ENCODE results near the gene MIEN1.
A peak's percentile ranks its signal among the peaks of the same experiment; 100 is the strongest.
"Not testable (repeated sequence)": the region's sequence is repeated elsewhere in the genome, so short reads cannot be mapped to it uniquely, and the experiment has no call there.

MIEN1 gene

DNA sequence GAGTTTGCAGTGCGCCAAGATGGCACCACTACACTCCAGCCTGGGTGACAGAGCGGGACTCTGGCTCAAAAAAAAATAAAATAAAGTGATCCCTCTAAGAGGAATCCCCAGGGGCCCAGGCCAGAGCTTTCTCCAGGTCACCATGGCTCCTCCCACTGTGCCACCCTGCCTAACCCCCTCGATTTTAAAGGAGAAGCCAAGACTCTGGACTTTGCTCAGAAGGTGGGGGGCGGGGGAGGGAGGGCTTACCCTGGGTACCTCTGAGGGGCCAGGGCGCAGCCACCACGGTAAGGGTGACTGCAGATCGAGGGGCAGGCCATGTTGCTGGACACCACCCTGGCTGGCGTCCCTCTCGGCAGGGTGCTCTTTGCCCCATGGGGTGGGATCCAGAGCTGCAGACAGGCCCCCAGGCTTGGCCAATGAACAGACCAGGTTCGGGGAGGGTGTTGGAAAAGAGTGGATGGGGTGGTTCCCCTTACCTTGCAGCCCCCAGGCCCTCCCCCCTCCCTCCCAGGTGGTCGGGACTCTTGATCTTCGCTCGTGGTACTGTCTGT is 7.0 kb upstream of the MIEN1 start:
- no peak overlapping the region for H3K4me3 ChIP-seq (ENCODE audit: low read depth in 1 of 2, low read length in 2 of 2)
- H3K36me3 ChIP-seq (ENCODE audit: insufficient read depth, low read length) = no peaks in the 10 kb centered on the region
- H3K27me3 ChIP-seq (ENCODE audit: control insufficient read depth in 1 of 2, insufficient read depth in 2 of 2, low read length in 2 of 2) = peaks cover 24 to 65% of the 10 kb centered on the region in 2 donors
- H3K27ac ChIP-seq (ENCODE audit: low read depth, low read length) = no peak overlapping the region
- no peak overlapping the region for H3K9ac ChIP-seq (ENCODE audit: low read length)
- no peaks in the 10 kb centered on the region for H3K9me3 ChIP-seq (ENCODE audit: low read length)
- peaks cover 9% of the 10 kb centered on the region for H3K4me1 ChIP-seq (ENCODE audit: insufficient read depth, low read length)

DNA sequence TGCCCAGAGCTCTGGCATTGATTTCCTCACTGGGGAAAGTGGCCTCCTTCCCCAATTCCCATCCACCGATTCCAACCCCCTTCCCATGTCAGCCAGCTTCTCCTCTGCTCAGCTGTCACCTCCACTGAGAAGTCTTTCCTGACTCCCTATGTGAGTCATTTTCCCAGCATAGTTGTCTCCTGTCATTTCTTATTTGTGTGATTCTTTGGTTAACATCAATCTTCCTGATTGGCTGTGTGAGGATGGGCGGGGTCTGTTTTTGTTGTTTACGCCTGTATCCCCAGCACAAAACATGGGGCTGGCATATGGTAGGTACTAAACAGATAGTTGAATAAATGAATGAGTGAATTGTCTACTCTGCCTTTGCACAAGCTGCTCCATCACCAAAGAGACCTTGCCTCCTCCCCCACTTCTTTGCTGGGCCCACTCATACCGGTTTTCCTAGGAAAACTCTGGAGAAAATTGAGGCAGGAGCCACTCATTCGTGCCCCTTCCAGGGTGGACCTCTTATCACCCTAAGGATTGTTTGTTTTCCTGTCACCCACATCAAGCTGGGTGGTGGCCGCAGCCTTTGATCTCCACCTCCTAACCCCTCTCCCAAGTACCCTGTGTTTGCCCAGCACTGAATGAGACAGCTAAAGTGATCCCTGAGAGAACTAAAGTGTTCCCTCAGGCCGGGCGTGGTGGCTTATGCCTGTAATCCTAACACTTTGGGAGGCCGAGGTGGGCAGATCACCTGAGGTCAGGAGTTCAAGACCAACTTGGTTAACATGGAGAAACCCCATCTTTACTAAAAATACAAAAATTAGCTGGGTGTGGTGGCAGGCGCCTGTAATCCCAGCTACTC is 6.2 kb upstream of the MIEN1 start:
- Histone ChIP-seq H3K36me3 (ENCODE audit: insufficient read depth, low read length) (no peaks in the 10 kb centered on the region), H3K27me3 (ENCODE audit: control insufficient read depth in 1 of 2, insufficient read depth in 2 of 2, low read length in 2 of 2) (peaks cover 24 to 57% of the 10 kb centered on the region in 2 donors), H3K9me3 (ENCODE audit: low read length) (no peaks in the 10 kb centered on the region), H3K4me1 (ENCODE audit: insufficient read depth, low read length) (peaks cover 9% of the 10 kb centered on the region), H3K9ac (ENCODE audit: low read length) (no peak overlapping the region), H3K4me3 (ENCODE audit: low read depth in 1 of 2, low read length in 2 of 2) (no peak overlapping the region), H3K27ac (ENCODE audit: low read depth, low read length) (no peak overlapping the region)

GRCh38 chr17:39735882-39736281 is 5.5 kb upstream of the MIEN1 start:
- no peak overlapping the region for H3K4me3 ChIP-seq (ENCODE audit: low read depth in 1 of 2, low read length in 2 of 2)
- H3K36me3 ChIP-seq (ENCODE audit: insufficient read depth, low read length) = no peaks in the 10 kb centered on the region
- H3K9me3 ChIP-seq (ENCODE audit: low read length) = no peaks in the 10 kb centered on the region
- no peak overlapping the region for H3K9ac ChIP-seq (ENCODE audit: low read length)
- H3K27ac ChIP-seq (ENCODE audit: low read depth, low read length) = no peak overlapping the region
- H3K4me1 ChIP-seq (ENCODE audit: insufficient read depth, low read length) = peaks cover 9% of the 10 kb centered on the region
- peaks cover 18 to 51% of the 10 kb centered on the region in 2 donors for H3K27me3 ChIP-seq (ENCODE audit: control insufficient read depth in 1 of 2, insufficient read depth in 2 of 2, low read length in 2 of 2)

DNA sequence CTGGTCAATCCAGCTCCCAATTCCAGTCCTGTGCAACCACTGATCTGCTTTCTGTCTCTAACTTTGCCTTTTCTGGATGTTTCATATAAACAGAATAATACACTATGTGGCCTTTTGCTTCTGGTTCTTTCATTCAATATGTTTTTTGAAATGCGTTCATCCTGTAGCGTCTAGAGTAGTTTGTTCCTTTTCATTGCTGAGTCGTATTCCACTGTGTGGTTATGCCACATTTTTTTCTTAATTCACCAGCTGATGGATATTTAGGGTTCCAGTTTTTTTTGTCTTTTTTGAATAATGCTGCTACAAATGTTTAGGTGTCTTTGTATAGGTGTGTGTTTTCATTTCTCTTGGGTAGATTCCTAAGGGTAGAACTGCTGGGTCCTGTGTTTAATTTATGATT is 2.3 kb upstream of the MIEN1 start:
- Histone ChIP-seq H3K4me1 (ENCODE audit: insufficient read depth, low read length) (peaks cover 7% of the 10 kb centered on the region), H3K9me3 (ENCODE audit: low read length) (no peaks in the 10 kb centered on the region), H3K27me3 (ENCODE audit: control insufficient read depth in 1 of 2, insufficient read depth in 2 of 2, low read length in 2 of 2) (peaks cover 0 to 19% of the 10 kb centered on the region in 2 donors), H3K27ac (ENCODE audit: low read depth, low read length) (no peak overlapping the region), H3K36me3 (ENCODE audit: insufficient read depth, low read length) (peaks cover 16% of the 10 kb centered on the region), H3K9ac (ENCODE audit: low read length) (no peak overlapping the region), H3K4me3 (ENCODE audit: low read depth in 1 of 2, low read length in 2 of 2) (no peak overlapping the region)

DNA sequence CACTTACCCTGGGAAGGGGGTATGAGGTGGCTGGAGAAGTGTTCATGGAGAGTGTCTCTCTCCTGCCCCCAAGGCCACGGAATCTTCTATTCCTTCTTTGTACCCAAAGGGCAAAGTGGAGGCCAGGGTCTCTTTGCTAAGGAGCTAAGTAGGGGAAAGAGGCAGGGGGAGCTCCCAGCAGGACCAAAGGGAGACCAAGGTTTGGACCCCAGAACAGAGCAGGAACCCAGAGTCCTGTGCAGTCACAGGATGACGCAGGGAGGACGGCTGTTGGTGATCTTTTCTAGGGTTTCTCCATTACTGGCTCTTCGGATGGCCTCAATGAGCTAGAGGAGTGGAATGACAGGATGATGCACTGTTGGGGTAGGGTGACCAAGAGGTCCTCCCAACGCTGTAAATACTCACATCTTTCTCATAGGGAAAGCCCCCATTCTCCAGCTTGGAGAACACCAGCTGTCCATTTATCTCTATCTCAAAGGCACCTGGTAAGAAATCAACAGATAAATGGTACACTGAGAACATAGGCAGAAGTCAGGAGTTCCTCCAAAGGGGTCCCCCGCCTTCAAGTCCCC is 966 bp downstream of the MIEN1 start:
- peak overlapping the region; percentile 57 to 96 for H3K4me3 ChIP-seq (ENCODE audit: low read depth in 1 of 2, low read length in 2 of 2)
- no peaks in the 10 kb centered on the region for H3K27me3 ChIP-seq (ENCODE audit: control insufficient read depth in 1 of 2, insufficient read depth in 2 of 2, low read length in 2 of 2)
- H3K9me3 ChIP-seq (ENCODE audit: low read length) = no peaks in the 10 kb centered on the region
- H3K36me3 ChIP-seq (ENCODE audit: insufficient read depth, low read length) = peaks cover 44% of the 10 kb centered on the region
- peaks cover 7% of the 10 kb centered on the region for H3K4me1 ChIP-seq (ENCODE audit: insufficient read depth, low read length)
- H3K9ac ChIP-seq (ENCODE audit: low read length) = peak overlapping the region; percentile 93
- H3K27ac ChIP-seq (ENCODE audit: low read depth, low read length) = peak overlapping the region; percentile 54

DNA sequence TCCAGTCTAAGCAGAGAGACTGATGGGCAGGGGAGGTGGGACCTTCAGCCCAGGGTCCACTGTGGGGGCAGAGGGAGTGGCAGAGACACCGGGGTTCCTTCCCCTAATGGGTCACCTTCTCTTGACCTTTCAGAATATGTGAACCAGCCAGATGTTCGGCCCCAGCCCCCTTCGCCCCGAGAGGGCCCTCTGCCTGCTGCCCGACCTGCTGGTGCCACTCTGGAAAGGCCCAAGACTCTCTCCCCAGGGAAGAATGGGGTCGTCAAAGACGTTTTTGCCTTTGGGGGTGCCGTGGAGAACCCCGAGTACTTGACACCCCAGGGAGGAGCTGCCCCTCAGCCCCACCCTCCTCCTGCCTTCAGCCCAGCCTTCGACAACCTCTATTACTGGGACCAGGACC is 2.8 kb downstream of the MIEN1 start:
- peaks cover 48% of the 10 kb centered on the region for H3K36me3 ChIP-seq (ENCODE audit: insufficient read depth, low read length)
- H3K27me3 ChIP-seq (ENCODE audit: control insufficient read depth in 1 of 2, insufficient read depth in 2 of 2, low read length in 2 of 2) = no peaks in the 10 kb centered on the region
- no peak overlapping the region for H3K27ac ChIP-seq (ENCODE audit: low read depth, low read length)
- no peaks in the 10 kb centered on the region for H3K9me3 ChIP-seq (ENCODE audit: low read length)
- no peak overlapping the region for H3K9ac ChIP-seq (ENCODE audit: low read length)
- H3K4me3 ChIP-seq (ENCODE audit: low read depth in 1 of 2, low read length in 2 of 2) = no peak overlapping the region
- H3K4me1 ChIP-seq (ENCODE audit: insufficient read depth, low read length) = peaks cover 7% of the 10 kb centered on the region

- no peak overlapping the region for H3K27ac ChIP-seq (ENCODE audit: low read depth, low read length)
- H3K9ac ChIP-seq (ENCODE audit: low read length) = no peak overlapping the region
- H3K36me3 ChIP-seq (ENCODE audit: insufficient read depth, low read length) = peaks cover 48% of the 10 kb centered on the region
Measured at GRCh38 chr17:39726617-39727016, 3.7 kb downstream of the MIEN1 start.

DNA sequence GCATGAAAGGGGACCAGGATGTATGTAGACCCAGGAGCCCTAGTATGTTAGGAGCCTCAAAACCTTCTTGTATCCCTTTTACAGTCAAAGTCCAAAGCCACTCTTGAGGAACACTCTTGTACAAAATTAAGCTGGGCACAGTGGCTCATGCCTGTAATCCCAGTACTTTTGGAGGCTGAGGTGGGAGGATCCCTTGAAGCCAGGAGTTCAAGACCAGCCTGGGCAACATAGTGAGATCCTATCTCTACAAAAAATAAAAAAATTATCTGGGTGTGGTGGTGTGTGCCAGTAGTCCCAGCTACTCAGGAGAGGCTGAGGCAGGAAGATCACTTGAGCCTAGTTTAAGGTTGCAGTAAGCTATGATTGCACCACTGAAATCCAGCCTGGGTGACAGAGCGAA is 4.4 kb downstream of the MIEN1 start:
- not testable (repeated sequence) for H3K4me1 ChIP-seq (ENCODE audit: insufficient read depth, low read length)

More at GRCh38 chr17:39726617-39727016, 3.7 kb downstream of the MIEN1 start:
- H3K27me3 ChIP-seq (ENCODE audit: control insufficient read depth in 1 of 2, insufficient read depth in 2 of 2, low read length in 2 of 2) = no peaks in the 10 kb centered on the region
- peaks cover 7% of the 10 kb centered on the region for H3K4me1 ChIP-seq (ENCODE audit: insufficient read depth, low read length)
- H3K4me3 ChIP-seq (ENCODE audit: low read depth in 1 of 2, low read length in 2 of 2) = no peak overlapping the region
- no peaks in the 10 kb centered on the region for H3K9me3 ChIP-seq (ENCODE audit: low read length)

DNA sequence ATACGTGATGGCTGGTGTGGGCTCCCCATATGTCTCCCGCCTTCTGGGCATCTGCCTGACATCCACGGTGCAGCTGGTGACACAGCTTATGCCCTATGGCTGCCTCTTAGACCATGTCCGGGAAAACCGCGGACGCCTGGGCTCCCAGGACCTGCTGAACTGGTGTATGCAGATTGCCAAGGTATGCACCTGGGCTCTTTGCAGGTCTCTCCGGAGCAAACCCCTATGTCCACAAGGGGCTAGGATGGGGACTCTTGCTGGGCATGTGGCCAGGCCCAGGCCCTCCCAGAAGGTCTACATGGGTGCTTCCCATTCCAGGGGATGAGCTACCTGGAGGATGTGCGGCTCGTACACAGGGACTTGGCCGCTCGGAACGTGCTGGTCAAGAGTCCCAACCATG is 5.6 kb downstream of the MIEN1 start:
- Histone ChIP-seq H3K27me3 (ENCODE audit: control insufficient read depth in 1 of 2, insufficient read depth in 2 of 2, low read length in 2 of 2) (no peaks in the 10 kb centered on the region), H3K36me3 (ENCODE audit: insufficient read depth, low read length) (peaks cover 48% of the 10 kb centered on the region), H3K27ac (ENCODE audit: low read depth, low read length) (no peak overlapping the region), H3K4me3 (ENCODE audit: low read depth in 1 of 2, low read length in 2 of 2) (no peak overlapping the region), H3K9ac (ENCODE audit: low read length) (no peak overlapping the region), H3K4me1 (ENCODE audit: insufficient read depth, low read length) (peaks cover 5% of the 10 kb centered on the region), H3K9me3 (ENCODE audit: low read length) (no peaks in the 10 kb centered on the region)

More for the DNA sequence above, 4.4 kb downstream of the MIEN1 start:
- not testable (repeated sequence) for H3K4me3 ChIP-seq (ENCODE audit: low read depth in 1 of 2, low read length in 2 of 2); H3K9me3 ChIP-seq (ENCODE audit: low read length); H3K27ac ChIP-seq (ENCODE audit: low read depth, low read length); H3K9ac ChIP-seq (ENCODE audit: low read length); H3K27me3 ChIP-seq (ENCODE audit: control insufficient read depth in 1 of 2, insufficient read depth in 2 of 2, low read length in 2 of 2)
- peaks cover 48% of the 10 kb centered on the region for H3K36me3 ChIP-seq (ENCODE audit: insufficient read depth, low read length)

- Histone ChIP-seq H3K27me3 (ENCODE audit: control insufficient read depth in 1 of 2, insufficient read depth in 2 of 2, low read length in 2 of 2) (no peaks in the 10 kb centered on the region), H3K36me3 (ENCODE audit: insufficient read depth, low read length) (peaks cover 36% of the 10 kb centered on the region)
Measured at GRCh38 chr17:39722965-39723848, 7.1 kb downstream of the MIEN1 start.

GRCh38 chr17:39722104-39722503 is 8.2 kb downstream of the MIEN1 start:
- no peak overlapping the region for H3K9ac ChIP-seq (ENCODE audit: low read length)
- H3K4me1 ChIP-seq (ENCODE audit: insufficient read depth, low read length) = no peaks in the 10 kb centered on the region
- no peak overlapping the region for H3K4me3 ChIP-seq (ENCODE audit: low read depth in 1 of 2, low read length in 2 of 2)
- H3K27ac ChIP-seq (ENCODE audit: low read depth, low read length) = no peak overlapping the region
- no peaks in the 10 kb centered on the region for H3K9me3 ChIP-seq (ENCODE audit: low read length)
- no peaks in the 10 kb centered on the region for H3K27me3 ChIP-seq (ENCODE audit: control insufficient read depth in 1 of 2, insufficient read depth in 2 of 2, low read length in 2 of 2)
- H3K36me3 ChIP-seq (ENCODE audit: insufficient read depth, low read length) = peaks cover 31% of the 10 kb centered on the region

More at GRCh38 chr17:39722965-39723848, 7.1 kb downstream of the MIEN1 start:
- no peaks in the 10 kb centered on the region for H3K4me1 ChIP-seq (ENCODE audit: insufficient read depth, low read length)
- no peak overlapping the region for H3K4me3 ChIP-seq (ENCODE audit: low read depth in 1 of 2, low read length in 2 of 2)
- no peak overlapping the region for H3K9ac ChIP-seq (ENCODE audit: low read length)
- H3K9me3 ChIP-seq (ENCODE audit: low read length) = no peaks in the 10 kb centered on the region
- no peak overlapping the region for H3K27ac ChIP-seq (ENCODE audit: low read depth, low read length)
